Neural cell (in vitro differentiated cells): ENCODE results near the gene TRIM8.

Experiments
- EP300 ChIP-seq: fragments of 450-650 bp; conservative IDR thresholded peaks from 2 replicates; pipeline ENCODE4 v1.6.1; 2014; ENCODE audit warnings: antibody characterized with exemption, mild to moderate bottlenecking, moderate library complexity; ENCODE audit not compliant: poor library complexity, severe bottlenecking
- EZH2 ChIP-seq: fragments of 200-600, 300-800 bp; shearing (Covaris generic), sonication (generic); IDR thresholded peaks from 2 replicates; pipeline ENCODE4 v1.6.1; 2014; ENCODE audit warnings: antibody characterized with exemption, low read length, borderline replicate concordance, mild to moderate bottlenecking; ENCODE audit not compliant: insufficient read depth, poor library complexity, severe bottlenecking
- MXI1 ChIP-seq: fragments of 450-650 bp; conservative IDR thresholded peaks from 2 replicates; pipeline ENCODE4 v1.6.1; 2014; ENCODE audit warnings: antibody characterized with exemption, mild to moderate bottlenecking; ENCODE audit not compliant: poor library complexity, severe bottlenecking
- POLR2AphosphoS5 ChIP-seq: IDR thresholded peaks from 2 replicates; pipeline ENCODE4 v1.6.1; 2012
- RAD21 ChIP-seq: fragments of 450-650 bp; conservative IDR thresholded peaks from 2 replicates; pipeline ENCODE4 v1.6.1; 2014; ENCODE audit warnings: antibody characterized with exemption, mild to moderate bottlenecking, moderate library complexity
- REST ChIP-seq: IDR thresholded peaks from 2 replicates; pipeline ENCODE4 v1.6.1; 2012; ENCODE audit warnings: borderline replicate concordance
- TAF1 ChIP-seq: IDR thresholded peaks from 2 replicates; pipeline ENCODE4 v1.6.1; 2012; ENCODE audit warnings: low read depth
- TF ChIP-seq, protein P1 (sequence below): fragments of 450-650 bp; IDR thresholded peaks from 2 replicates; pipeline ENCODE4 v1.5.1; 2014; ENCODE audit warnings: antibody characterized with exemption, mild to moderate bottlenecking, moderate library complexity; ENCODE audit not compliant: poor library complexity, severe bottlenecking

- TF ChIP-seq, protein P1, sequence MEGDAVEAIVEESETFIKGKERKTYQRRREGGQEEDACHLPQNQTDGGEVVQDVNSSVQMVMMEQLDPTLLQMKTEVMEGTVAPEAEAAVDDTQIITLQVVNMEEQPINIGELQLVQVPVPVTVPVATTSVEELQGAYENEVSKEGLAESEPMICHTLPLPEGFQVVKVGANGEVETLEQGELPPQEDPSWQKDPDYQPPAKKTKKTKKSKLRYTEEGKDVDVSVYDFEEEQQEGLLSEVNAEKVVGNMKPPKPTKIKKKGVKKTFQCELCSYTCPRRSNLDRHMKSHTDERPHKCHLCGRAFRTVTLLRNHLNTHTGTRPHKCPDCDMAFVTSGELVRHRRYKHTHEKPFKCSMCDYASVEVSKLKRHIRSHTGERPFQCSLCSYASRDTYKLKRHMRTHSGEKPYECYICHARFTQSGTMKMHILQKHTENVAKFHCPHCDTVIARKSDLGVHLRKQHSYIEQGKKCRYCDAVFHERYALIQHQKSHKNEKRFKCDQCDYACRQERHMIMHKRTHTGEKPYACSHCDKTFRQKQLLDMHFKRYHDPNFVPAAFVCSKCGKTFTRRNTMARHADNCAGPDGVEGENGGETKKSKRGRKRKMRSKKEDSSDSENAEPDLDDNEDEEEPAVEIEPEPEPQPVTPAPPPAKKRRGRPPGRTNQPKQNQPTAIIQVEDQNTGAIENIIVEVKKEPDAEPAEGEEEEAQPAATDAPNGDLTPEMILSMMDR = no peak
- TF ChIP-seq REST = no peak
- no peak for TF ChIP-seq POLR2AphosphoS5
- TF ChIP-seq TAF1 = no peak
- no peak for TF ChIP-seq MXI1
- TF ChIP-seq EP300 = no peak
- no peak for TF ChIP-seq EZH2
- no peak for TF ChIP-seq RAD21
These were observed 10.3 kb downstream of the TRIM8 start for GRCh38 chr10:102654566-102654965.
